Lung (tissue), 12 donors: ENCODE data around the gene MEF2C. TPM values are rescaled to one million over a fixed set of nuclear protein-coding genes. Genes with fewer than 3 reads are reported as not detected.

ENCODE experiments used
- ATAC-seq: fragments of 200-7000 bp; cut with Tn5 transposase; one replicate; pipeline ENCODE4 v1.9.1; 2020; ENCODE audit warnings: moderate number of reproducible peaks; ENCODE audit not compliant: insufficient read depth, low FRiP score
- DNase-seq, 3 donors: peaks; one replicate each; pipeline ENCODE4 v3.0.0-alpha.2; 2013 to 2017
- H3K27ac ChIP-seq, 2 donors: one replicate each; pipeline ENCODE4 v1.5.1; 2013; ENCODE audit warnings: mild to moderate bottlenecking in 2 of 2, moderate library complexity in 2 of 2, control low read depth in 1 of 2, inconsistent platforms in 1 of 2, low read depth in 1 of 2, low read length in 1 of 2
- H3K27me3 ChIP-seq, 3 donors: one replicate each; pipeline ENCODE4 v1.5.1; 2013; ENCODE audit warnings: low read length in 2 of 3; ENCODE audit not compliant: control insufficient read depth in 3 of 3, insufficient read depth in 3 of 3
- H3K36me3 ChIP-seq, 4 donors: one replicate each; pipeline ENCODE4 v1.5.1; 2013; ENCODE audit warnings: low read length in 4 of 4, mild to moderate bottlenecking in 1 of 4, moderate library complexity in 1 of 4; ENCODE audit not compliant: control insufficient read depth in 4 of 4, insufficient read depth in 4 of 4
- H3K4me1 ChIP-seq, 5 donors: one replicate each; pipeline ENCODE4 v1.5.1; 2013; ENCODE audit warnings: low read length in 5 of 5, mild to moderate bottlenecking in 2 of 5, moderate library complexity in 1 of 5; ENCODE audit not compliant: control insufficient read depth in 5 of 5, insufficient read depth in 5 of 5
- H3K4me3 ChIP-seq: one replicate; pipeline ENCODE4 v1.5.1; 2013; ENCODE audit warnings: mild to moderate bottlenecking, control low read depth, moderate library complexity
- H3K9ac ChIP-seq, 2 donors: one replicate each; pipeline ENCODE4 v1.5.1; 2013; ENCODE audit warnings: low read length in 2 of 2, control low read depth in 1 of 2; ENCODE audit not compliant: insufficient read depth in 1 of 2
- H3K9me3 ChIP-seq, 4 donors: one replicate each; pipeline ENCODE4 v1.5.1; 2013; ENCODE audit warnings: low read length in 3 of 4, mild to moderate bottlenecking in 1 of 4, moderate library complexity in 1 of 4; ENCODE audit not compliant: control insufficient read depth in 4 of 4, insufficient read depth in 3 of 4
- CTCF ChIP-seq: IDR thresholded peaks from 2 replicates; pipeline ENCODE4 v1.5.1; 2012; ENCODE audit warnings: mild to moderate bottlenecking; ENCODE audit errors: control extremely low read depth, extremely low read depth
- WGBS, 2 donors: extraction: QIAGEN DNeasy Blood & Tissue Kit; methylation state at CpG; one replicate each; pipeline ENCODE4 v1.1.7; 2013; 5-methylcytosine and 5-hydroxymethylcytosine counted together
- polyA plus RNA-seq, 2 donors: library from polyadenylated mRNA; stranded (reverse); fragments of 200-250 nt; gene quantifications; one replicate each; pipeline ENCODE4 v1.2.1, GENCODE V29; 2013
- total RNA-seq, 2 donors: library from RNA; depleted of rRNA in 1 of 2; stranded (reverse); fragments of >200 nt in 1 of 2; gene quantifications; one replicate each; pipeline ENCODE4 v1.2.1, GENCODE V29; 2014 to 2021
- donor health status: control.
- donor health status: control.
- donor health status: Bipolar disorder and iron deficiency.
- donor health status: healthy.
- donor health status: DM: yes; HTN: yes; CAD: no.

Gene MEF2C
- total and polyA plus RNA-seq, 4 donors: 9.1 to 138 (median 28.8) TPM

- Histone ChIP-seq H3K9ac (no peak overlapping the region), H3K9me3 (no peaks in the 10 kb centered on the region), H3K4me1 (peaks cover 0 to 16% (median 0%) of the 10 kb centered on the region in 5 donors), H3K4me3 (no peak overlapping the region), H3K36me3 (peaks cover 0 to 3% (median 0%) of the 10 kb centered on the region in 4 donors), H3K27ac (no peak overlapping the region), H3K27me3 (no peaks in the 10 kb centered on the region)
- 78 to 86% methylated on average over 5 of the region's 5 CpGs for WGBS, 2 donors
- TF ChIP-seq CTCF: no peak
- ATAC-seq (no peak), DNase-seq (no peak)
Measured at GRCh38 chr5:88819301-88819999, 63.5 kb downstream of the MEF2C start.

- no peak overlapping the region for H3K27ac ChIP-seq
- peaks cover 0 to 23% (median 0%) of the 10 kb centered on the region in 5 donors for H3K4me1 ChIP-seq
- H3K36me3 ChIP-seq: peaks cover 0 to 3% (median 1%) of the 10 kb centered on the region in 4 donors
- no peak overlapping the region for H3K4me3 ChIP-seq
- DNase-seq (no peak), ATAC-seq (no peak)
- no peak overlapping the region for H3K9ac ChIP-seq
- H3K27me3 ChIP-seq: no peaks in the 10 kb centered on the region
- no peak for TF ChIP-seq CTCF
- no peaks in the 10 kb centered on the region for H3K9me3 ChIP-seq
- 65 to 80% methylated on average over 4 of the region's 4 CpGs for WGBS, 2 donors
Measured at GRCh38 chr5:88818296-88818695, 64.7 kb downstream of the MEF2C start.

DNA sequence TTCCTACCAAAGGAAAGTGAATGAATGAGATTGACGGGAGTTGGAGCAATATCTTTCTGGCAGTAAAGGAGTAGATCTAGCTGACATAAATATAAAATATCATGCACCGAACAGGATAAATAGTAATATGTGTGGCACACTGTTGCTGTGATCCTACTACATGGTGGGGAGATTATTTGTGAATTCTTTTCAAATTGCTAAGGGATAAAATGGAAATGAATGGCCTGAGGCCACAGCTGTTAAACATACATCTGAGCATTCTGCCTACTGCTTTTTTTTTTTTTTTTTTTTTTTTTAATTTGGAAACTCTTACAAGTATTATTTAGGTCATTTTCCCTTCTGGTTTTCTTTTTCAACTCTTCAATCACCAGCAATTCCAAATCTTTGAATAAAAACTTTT is 66.8 kb downstream of the MEF2C start:
- Histone ChIP-seq H3K9ac (no peak overlapping the region), H3K36me3 (peaks cover 0 to 2% (median 0%) of the 10 kb centered on the region in 4 donors), H3K4me1 (peaks cover 0 to 27% (median 0%) of the 10 kb centered on the region in 5 donors), H3K27ac (no peak overlapping the region), H3K4me3 (no peak overlapping the region), H3K27me3 (no peaks in the 10 kb centered on the region), H3K9me3 (no peaks in the 10 kb centered on the region)
- WGBS, 2 donors: 84 to 88% methylated on average over 2 of the region's 2 CpGs
- no peak for DNase-seq
- TF ChIP-seq CTCF: no peak
- ATAC-seq: no peak
